Measurements from ENCODE around the gene SLC25A33. TPM values are rescaled to one million over a fixed set of nuclear protein-coding genes. Genes with fewer than 3 reads are reported as not detected.

Gene SLC25A33
- total and polyA plus RNA-seq, 2 donors (not counting 1 experiment from before 2014, with no cell fraction given): 2.3 to 5.0 TPM

GRCh38 chr1:9603307-9603706 is 64.0 kb downstream of the SLC25A33 start:
- Histone ChIP-seq H4K20me1 (ENCODE audit: control insufficient read depth, insufficient read depth, low read length, poor library complexity, severe bottlenecking) (no peaks in the 10 kb centered on the region), H3K4me3 (ENCODE audit: control extremely low read depth in 1 of 5, extremely low read depth in 1 of 5, insufficient read depth in 1 of 5, low read depth in 2 of 5, low read length in 4 of 5) (no peak overlapping the region), H3K4me2 (replicated peaks; ENCODE audit: low read depth, low read length, poor library complexity, severe bottlenecking) (no peak overlapping the region), H3K27ac (ENCODE audit: low read length in 2 of 2) (no peak overlapping the region), H2AFZ (ENCODE audit: insufficient read depth, low read depth, low read length, poor library complexity, severe bottlenecking) (no peak overlapping the region), H3K27me3 (replicated peaks in 1 of 4; ENCODE audit: control extremely low read depth in 1 of 4, control insufficient read depth in 3 of 4, insufficient read depth in 4 of 4, low read length in 3 of 4) (no peaks in the 10 kb centered on the region), H3K9ac (ENCODE audit: low read length) (no peak overlapping the region), H3K36me3 (replicated peaks in 1 of 2; ENCODE audit: control extremely low read depth in 1 of 2, control insufficient read depth in 1 of 2, extremely low read depth in 1 of 2, insufficient read depth in 2 of 2, low read length in 1 of 2) (peaks cover 0 to 16% of the 10 kb centered on the region in 2 experiments), H3K79me2 (ENCODE audit: control insufficient read depth, insufficient read depth, low read length) (no peaks in the 10 kb centered on the region), H3K4me1 (ENCODE audit: control insufficient read depth in 2 of 2, insufficient read depth in 2 of 2, low read length in 2 of 2) (no peaks in the 10 kb centered on the region), H3K9me3 (ENCODE audit: control extremely low read depth in 1 of 3, control insufficient read depth in 2 of 3, insufficient read depth in 1 of 3, low read length in 2 of 3) (no peaks in the 10 kb centered on the region)
- H3K27ac Mint-ChIP-seq: no peak overlapping the region
- H3K9me3 Mint-ChIP-seq (ENCODE audit: insufficient read depth): no peaks in the 10 kb centered on the region
- CTCF ChIA-PET: interaction anchor here (1.8 kb wide), 1 partner anchor 12 kb away, joined by 6 read pairs; no protein-coding TSS in a partner anchor
- H3K4me1 Mint-ChIP-seq: no peaks in the 10 kb centered on the region
- TF ChIP-seq EZH2 (IDR thresholded peaks at IDR 0.05; ENCODE audit: borderline replicate concordance, insufficient read depth, low read depth, low read length, poor library complexity, severe bottlenecking): no peak
- no peak for TF ChIP-seq CTCF (IDR thresholded peaks at IDR 0.05)
- POLR2A ChIA-PET: no interaction called here
- no peak for DNase-seq
- no peaks in the 10 kb centered on the region for H3K27me3 Mint-ChIP-seq
- no peak for ATAC-seq (ENCODE audit: low read depth)
- intact Hi-C loops (cut with micrococcal nuclease): no loop called here
- H3K4me3 Mint-ChIP-seq: no peak overlapping the region
- 94% methylated on average over 13 of the region's 14 CpGs for WGBS (ENCODE audit: insufficient coverage)

GRCh38 chr1:9603766-9604753 is 64.8 kb downstream of the SLC25A33 start:
- no peak overlapping the region for H3K27ac ChIP-seq (ENCODE audit: low read length in 2 of 2)
- WGBS (ENCODE audit: insufficient coverage): 96% methylated on average over 32 of the region's 42 CpGs
- H3K4me1 Mint-ChIP-seq: no peaks in the 10 kb centered on the region

More at GRCh38 chr1:9603766-9604753, 64.8 kb downstream of the SLC25A33 start:
- no peak overlapping the region for H3K4me3 ChIP-seq (ENCODE audit: control extremely low read depth in 1 of 5, extremely low read depth in 1 of 5, insufficient read depth in 1 of 5, low read depth in 2 of 5, low read length in 4 of 5)
- H3K27me3 ChIP-seq (replicated peaks in 1 of 4; ENCODE audit: control extremely low read depth in 1 of 4, control insufficient read depth in 3 of 4, insufficient read depth in 4 of 4, low read length in 3 of 4): no peaks in the 10 kb centered on the region
- H2AFZ ChIP-seq (ENCODE audit: insufficient read depth, low read depth, low read length, poor library complexity, severe bottlenecking): no peak overlapping the region
- no peaks in the 10 kb centered on the region for H3K79me2 ChIP-seq (ENCODE audit: control insufficient read depth, insufficient read depth, low read length)
- no peak overlapping the region for H3K27ac Mint-ChIP-seq
- H3K9ac ChIP-seq (ENCODE audit: low read length): no peak overlapping the region
- H3K9me3 Mint-ChIP-seq (ENCODE audit: insufficient read depth): no peaks in the 10 kb centered on the region
- H4K20me1 ChIP-seq (ENCODE audit: control insufficient read depth, insufficient read depth, low read length, poor library complexity, severe bottlenecking): no peaks in the 10 kb centered on the region
- no peak overlapping the region for H3K4me3 Mint-ChIP-seq
- no peaks in the 10 kb centered on the region for H3K27me3 Mint-ChIP-seq
- ChIA-PET POLR2A (no interaction called here), CTCF (interaction anchor here (1.8 kb wide), 1 partner anchor 11 kb away, joined by 6 read pairs; no protein-coding TSS in a partner anchor)
- intact Hi-C loops (cut with micrococcal nuclease): no loop called here
- H3K4me1 ChIP-seq (ENCODE audit: control insufficient read depth in 2 of 2, insufficient read depth in 2 of 2, low read length in 2 of 2): no peaks in the 10 kb centered on the region
- peaks cover 0 to 17% of the 10 kb centered on the region in 2 experiments for H3K36me3 ChIP-seq (replicated peaks in 1 of 2; ENCODE audit: control extremely low read depth in 1 of 2, control insufficient read depth in 1 of 2, extremely low read depth in 1 of 2, insufficient read depth in 2 of 2, low read length in 1 of 2)
- DNase-seq (no peak), ATAC-seq (ENCODE audit: low read depth) (no peak)
- H3K9me3 ChIP-seq (ENCODE audit: control extremely low read depth in 1 of 3, control insufficient read depth in 2 of 3, insufficient read depth in 1 of 3, low read length in 2 of 3): no peaks in the 10 kb centered on the region
- TF ChIP-seq EZH2 (IDR thresholded peaks at IDR 0.05; ENCODE audit: borderline replicate concordance, insufficient read depth, low read depth, low read length, poor library complexity, severe bottlenecking) (no peak), CTCF (IDR thresholded peaks at IDR 0.05) (no peak)
- no peak overlapping the region for H3K4me2 ChIP-seq (replicated peaks; ENCODE audit: low read depth, low read length, poor library complexity, severe bottlenecking)

Data from B cell (primary cell).